Activated T-helper 9 cell treated with anti-CD3 and anti-CD28 coated beads, Interleukin-2, amount 50 U/mL, for 16 hours (primary cell): ENCODE measurements around the gene EYS.
"Not testable (repeated sequence)": the region's sequence is repeated elsewhere in the genome, so short reads cannot be mapped to it uniquely, and the experiment has no call there.

Experiments
- DNase-seq: peaks from one replicate; pipeline ENCODE4 v3.0.0-alpha.2; 2020; ENCODE audit warnings: low read depth

EYS gene

GRCh38 chr6:65633501-65633900 lies 73.5 kb downstream of the EYS start:
- no peak for DNase-seq

- DNase-seq: no peak
Measured at GRCh38 chr6:65631711-65632110, 75.3 kb downstream of the EYS start.

- not testable (repeated sequence) for DNase-seq
Measured at GRCh38 chr6:65627434-65627999, 79.5 kb downstream of the EYS start.

DNA sequence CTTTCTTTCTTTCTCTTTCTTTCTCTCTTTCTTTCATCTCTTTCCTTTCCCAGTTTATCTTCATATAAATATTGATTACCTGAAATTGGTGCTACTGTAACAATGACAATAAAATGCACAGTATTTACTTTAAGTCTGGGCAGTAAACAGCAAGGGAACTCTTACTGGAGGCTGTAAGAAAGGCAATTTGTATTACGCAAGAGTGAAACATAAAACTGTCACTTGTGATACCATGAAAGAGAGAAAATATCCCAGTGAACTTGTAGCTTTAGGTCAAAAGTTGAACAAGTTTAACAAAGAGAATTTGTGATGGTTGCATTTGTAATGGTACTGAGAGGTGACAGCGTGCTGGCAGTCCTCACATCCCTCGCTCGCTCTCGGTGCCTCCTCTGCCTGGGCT lies 80.0 kb downstream of the EYS start:
- DNase-seq: no peak

DNA sequence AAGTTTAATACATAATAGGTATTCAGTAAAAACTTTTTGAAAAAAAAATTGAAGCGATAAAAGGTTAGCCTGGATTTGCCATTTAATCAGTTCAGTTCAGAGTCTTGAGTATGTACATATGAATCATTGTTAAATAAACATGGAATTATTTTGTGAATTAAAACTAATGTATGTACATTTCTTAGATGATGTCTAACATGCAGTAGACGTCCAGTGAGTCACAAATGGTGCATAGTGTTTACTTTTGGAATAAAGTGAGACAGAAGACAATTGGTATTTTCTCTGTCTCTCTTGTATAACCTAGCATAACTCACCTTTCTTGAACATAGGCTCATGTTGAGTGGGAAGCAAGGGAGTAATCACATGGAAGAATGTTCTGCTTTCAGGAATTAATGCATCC lies 83.5 kb downstream of the EYS start:
- DNase-seq: no peak

- DNase-seq: no peak
Measured at GRCh38 chr6:65610746-65611145, 96.3 kb downstream of the EYS start.

- no peak for DNase-seq
Measured at GRCh38 chr6:65595540-65595939, 111.5 kb downstream of the EYS start.

DNA sequence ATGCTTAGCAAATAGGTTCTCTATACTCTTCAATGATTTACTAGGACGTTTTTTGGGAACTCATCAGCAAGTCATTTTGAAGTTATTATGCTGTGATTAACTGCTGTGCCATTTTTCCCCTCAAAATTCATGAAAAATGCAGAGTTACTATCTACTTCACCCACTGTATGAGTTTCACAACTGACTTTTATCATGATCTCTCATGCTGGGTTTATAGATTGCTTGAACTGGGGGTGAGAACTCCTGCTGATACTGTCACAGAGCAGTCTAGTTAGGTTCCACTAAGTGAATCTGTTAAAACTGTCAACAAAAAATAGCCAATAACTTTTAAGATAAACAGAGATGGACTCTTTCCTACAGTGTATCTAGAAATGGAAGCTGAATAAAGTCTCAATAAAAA lies 136.7 kb downstream of the EYS start:
- no peak for DNase-seq

GRCh38 chr6:65569505-65569904 lies 137.5 kb downstream of the EYS start:
- no peak for DNase-seq

- not testable (repeated sequence) for DNase-seq
Measured at GRCh38 chr6:65569056-65569455, 138.0 kb downstream of the EYS start.

DNA sequence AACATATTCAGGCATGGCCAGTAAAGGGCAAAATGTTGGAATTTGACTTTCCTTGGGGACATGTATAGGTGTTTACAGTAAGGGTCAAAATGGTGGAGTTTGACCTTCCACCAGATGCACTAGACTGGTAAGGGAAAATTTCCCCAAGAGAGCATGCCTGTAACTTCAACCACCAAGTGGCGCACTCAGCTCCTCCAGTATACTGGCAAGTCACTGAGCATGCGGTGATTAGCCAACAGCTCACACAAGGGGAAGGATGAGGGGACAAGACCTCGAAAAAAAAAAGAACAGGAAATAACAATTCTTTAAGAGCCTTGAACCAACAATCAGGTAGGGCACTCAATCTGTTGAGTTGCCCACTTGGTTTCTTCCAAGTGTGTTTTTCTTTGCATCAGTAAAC lies 140.9 kb downstream of the EYS start:
- DNase-seq: no peak

GRCh38 chr6:65558071-65558470 lies 149.0 kb downstream of the EYS start:
- DNase-seq: no peak

DNA sequence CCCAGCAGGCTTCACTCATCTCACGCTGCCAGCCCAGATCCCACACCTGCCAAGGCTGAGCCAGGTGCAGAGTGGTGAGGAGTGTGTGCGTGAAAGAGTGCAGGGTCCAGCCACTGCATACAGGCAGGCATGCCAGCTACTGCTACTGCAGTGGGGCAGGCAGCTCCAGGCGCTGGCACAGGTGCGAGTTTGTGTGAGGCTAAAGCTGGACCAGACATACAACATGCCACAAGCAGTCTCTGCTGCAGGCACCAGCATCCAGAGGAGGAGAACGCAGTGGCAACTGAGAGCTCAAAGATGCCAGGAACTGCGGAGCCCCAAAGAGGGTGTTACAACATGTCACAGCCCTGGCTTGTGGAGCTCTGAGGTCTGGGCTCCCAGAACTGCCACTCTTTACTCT lies 149.8 kb downstream of the EYS start:
- no peak for DNase-seq

DNA sequence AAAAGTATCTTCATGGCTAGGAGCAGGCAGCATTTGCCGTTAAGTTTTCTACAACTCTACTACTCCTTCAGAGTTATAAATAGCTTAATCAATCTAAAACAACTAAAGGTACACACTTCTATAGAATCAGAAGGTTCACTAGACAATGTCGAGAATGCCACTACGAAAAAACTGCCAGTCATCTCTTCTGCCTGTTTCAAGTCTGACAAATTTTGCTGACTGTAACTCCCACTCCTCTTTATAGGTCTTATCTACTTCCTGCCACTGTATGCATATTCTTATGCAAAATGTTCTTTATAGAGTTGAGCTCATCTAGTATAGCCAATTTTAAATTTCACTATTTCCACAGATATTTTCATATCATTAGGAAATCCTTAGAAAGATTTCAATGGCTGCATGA lies 160.1 kb downstream of the EYS start:
- no peak for DNase-seq

DNA sequence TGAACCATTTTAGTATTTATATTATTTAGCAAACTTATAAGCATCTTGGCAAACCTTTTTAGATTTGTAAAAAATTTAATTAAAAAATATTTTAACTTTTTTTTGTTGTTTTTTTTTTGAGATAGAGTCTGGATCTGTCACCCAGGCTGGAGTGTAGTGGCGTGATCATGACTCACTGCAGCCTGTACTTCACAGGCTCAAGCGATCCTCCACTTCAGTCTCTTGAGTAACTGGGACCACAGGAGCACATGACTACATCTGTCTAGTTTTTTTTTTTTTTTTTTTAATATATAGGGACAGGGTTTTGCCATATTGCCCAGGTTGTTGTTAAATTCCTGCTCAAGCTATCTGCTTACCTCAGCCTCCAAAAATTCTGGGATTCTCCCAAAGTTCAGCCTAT lies 161.1 kb downstream of the EYS start:
- DNase-seq: no peak

- no peak for DNase-seq
Measured at GRCh38 chr6:65538644-65539043, 168.4 kb downstream of the EYS start.

GRCh38 chr6:65537600-65537999 lies 169.4 kb downstream of the EYS start:
- no peak for DNase-seq

GRCh38 chr6:65531533-65531932 lies 175.5 kb downstream of the EYS start:
- DNase-seq: no peak

DNA sequence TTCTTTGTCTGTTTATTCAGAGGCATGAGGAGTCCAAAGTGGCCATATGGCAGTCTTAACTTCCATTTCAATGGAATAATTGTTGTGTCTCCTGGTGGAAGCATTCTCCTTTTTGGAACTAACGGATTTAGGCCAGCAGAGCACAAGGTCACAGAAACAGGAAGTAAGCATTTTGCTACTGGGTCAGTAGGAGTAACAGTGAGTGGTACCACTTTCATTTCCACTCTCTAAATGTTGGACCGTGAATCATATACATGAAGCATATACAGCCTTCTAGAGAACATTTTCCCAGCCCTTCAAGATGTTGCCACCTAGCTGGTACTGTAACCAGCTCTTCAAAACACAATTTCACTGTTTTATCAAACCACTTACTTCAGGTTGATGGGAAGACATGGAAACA lies 182.8 kb downstream of the EYS start:
- DNase-seq: no peak

GRCh38 chr6:65505736-65506135 lies 201.3 kb downstream of the EYS start:
- no peak for DNase-seq

- no peak for DNase-seq
Measured at GRCh38 chr6:65501045-65501444, 206.0 kb downstream of the EYS start.

DNA sequence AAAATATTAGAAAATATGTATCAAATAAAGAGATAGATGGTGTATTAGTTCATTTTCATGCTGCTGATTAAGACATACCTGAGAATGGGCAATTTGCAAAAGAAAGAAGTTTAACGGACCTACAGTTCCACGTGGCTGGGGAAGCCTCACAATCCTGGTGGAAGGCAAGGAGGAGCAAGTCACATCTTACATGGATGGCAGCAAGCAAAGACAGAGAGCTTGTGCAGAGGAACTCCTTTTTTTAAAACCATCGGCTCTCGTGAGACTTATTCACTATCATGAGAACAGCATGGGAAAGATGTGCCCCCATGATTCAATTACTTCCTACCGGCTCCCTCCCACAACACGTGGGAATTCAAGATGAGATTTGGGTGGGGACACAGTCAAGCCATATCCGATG lies 223.4 kb downstream of the EYS start:
- DNase-seq: not testable (repeated sequence)

DNA sequence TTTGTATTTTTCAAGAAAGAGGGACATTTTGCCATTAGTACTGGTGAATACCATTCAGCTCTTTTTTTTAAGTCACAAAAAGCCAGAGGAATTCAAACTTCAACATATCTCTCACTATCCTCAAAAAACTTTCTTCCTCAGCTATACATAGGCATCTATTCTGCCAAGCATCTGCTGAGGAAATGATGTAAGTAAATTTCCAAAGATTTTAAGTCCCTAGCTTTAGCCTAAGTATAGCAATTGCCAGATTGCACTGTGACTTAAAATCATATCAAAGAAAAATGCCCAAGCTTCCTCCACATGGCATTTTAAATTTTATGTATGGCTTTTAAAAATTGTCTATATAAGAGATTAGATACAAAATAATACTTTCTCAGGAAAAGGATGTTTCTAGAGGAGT lies 237.4 kb downstream of the EYS start:
- no peak for DNase-seq

GRCh38 chr6:65468307-65468706 lies 238.7 kb downstream of the EYS start:
- no peak for DNase-seq

DNA sequence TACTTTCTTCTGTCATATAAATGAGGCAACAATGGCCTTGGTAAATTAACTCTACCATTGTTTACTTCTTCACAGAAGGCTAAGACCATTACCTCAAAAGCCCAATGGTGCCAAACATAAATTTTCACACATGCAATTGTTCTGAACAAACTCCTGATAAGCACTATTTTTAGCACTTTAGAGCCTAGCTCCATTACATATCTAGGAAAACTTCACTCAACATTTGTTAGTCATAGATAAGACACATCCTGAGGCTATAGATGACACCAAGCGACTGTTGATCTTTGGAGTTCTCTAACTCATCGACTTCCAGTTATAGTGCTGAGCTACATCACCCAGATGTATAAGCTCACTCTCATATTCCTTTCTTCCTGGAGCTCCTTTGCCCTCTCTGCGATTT lies 245.9 kb downstream of the EYS start:
- no peak for DNase-seq
